Gastrocnemius medialis (tissue), 4 donors: ENCODE data around the gene BNC2.

Source experiments
- CTCF ChIP-seq, 5 experiments: fragments of 450-650 bp in 3 of 5; fragments of 200-600 bp in 2 of 5; sonication (generic) in 2 of 5; IDR thresholded peaks in 4 of 5; conservative IDR thresholded peaks in 1 of 5; 1 replicate in 4 of 5; 2 replicates in 1 of 5; pipeline ENCODE4 v1.5.1; 2016 to 2019; ENCODE audit warnings: antibody characterized with exemption in 5 of 5, mild to moderate bottlenecking in 3 of 5, moderate library complexity in 3 of 5
- POLR2A ChIP-seq, 2 donors: fragments of 450-650 bp; IDR thresholded peaks; one replicate each; pipeline ENCODE4 v1.6.1; 2017; ENCODE audit warnings: antibody characterized with exemption in 2 of 2, mild to moderate bottlenecking in 2 of 2, moderate library complexity in 2 of 2

GRCh38 chr9:16591092-16591491, 279.4 kb downstream of the BNC2 start:
- no peak for TF ChIP-seq CTCF (IDR thresholded peaks at IDR 0.05 in 4 of 5, conservative IDR thresholded peaks at IDR 0.05 in 1 of 5)
- no peak for TF ChIP-seq POLR2A (IDR thresholded peaks at IDR 0.05)
